Right cardiac atrium (tissue), 5 donors: Measurements from ENCODE around the gene CDC42EP5. TPM values are rescaled to one million over a fixed set of nuclear protein-coding genes. Genes with fewer than 3 reads are reported as not detected.
A peak's percentile ranks its signal among the peaks of the same experiment; 100 is the strongest.
"Not testable (repeated sequence)": the region's sequence is repeated elsewhere in the genome, so short reads cannot be mapped to it uniquely, and the experiment has no call there.

Experiments used
- ATAC-seq, 2 donors: fragments of 200-7000 bp; cut with Tn5 transposase; one replicate each; pipeline versions ENCODE4 v1.8.0 to v1.9.1; 2020; ENCODE audit warnings: moderate library complexity in 2 of 2, mild to moderate bottlenecking in 1 of 2
- DNase-seq, 3 donors: peaks; one replicate each; pipeline ENCODE4 v3.0.0-alpha.2; 2020
- H3K27ac ChIP-seq: one replicate; pipeline ENCODE4 v1.5.1; 2013; ENCODE audit warnings: mild to moderate bottlenecking, low read length, control low read depth, moderate library complexity
- H3K27me3 ChIP-seq: one replicate; pipeline ENCODE4 v1.6.1; 2013; ENCODE audit not compliant: control insufficient read depth, insufficient read depth
- H3K4me1 ChIP-seq: one replicate; pipeline ENCODE4 v1.6.1; 2013; ENCODE audit warnings: low read length; ENCODE audit not compliant: control insufficient read depth, insufficient read depth
- H3K4me3 ChIP-seq: one replicate; pipeline ENCODE4 v1.5.1; 2013; ENCODE audit warnings: low read length, control low read depth
- H3K9me3 ChIP-seq: one replicate; pipeline ENCODE4 v1.6.1; 2013; ENCODE audit warnings: low read length; ENCODE audit not compliant: control insufficient read depth
- WGBS: extraction: QIAGEN DNeasy Blood & Tissue Kit; methylation state at CpG from one replicate; pipeline ENCODE4 v1.1.7; 2013; 5-methylcytosine and 5-hydroxymethylcytosine counted together
- intact Hi-C, 4 donors: fragments of 100-400 bp; cut with DNase I; formaldehyde crosslinking; loops; one replicate each; pipeline versions ENCODE4 v1.11.0 to v1.14.0; 2022 to 2023
- polyA plus RNA-seq: library from polyadenylated mRNA; stranded (reverse); fragments of 200-250 nt; gene quantifications from one replicate; pipeline ENCODE4 v1.2.3, GENCODE V29; 2013
- total RNA-seq, 4 donors: library from RNA; stranded (reverse); fragmentation: NEBNext Ultra II Directional; extraction: Animal tissue kit (Norgen Biotek cat#: 25700); gene quantifications; one replicate each; pipeline ENCODE4 v1.2.1, GENCODE V29; 2021
- donor health status: healthy with polysubstance abuse.
- donor health status: DM: no; HTN: yes; CAD: no.
- donor health status: DM: no; HTN: no; CAD: no.
- donor health status: DM: no; HTN: yes; CAD: no; lungs with severe emphysema.
- donor health status: DM: yes; HTN: yes; CAD: no.

CDC42EP5 gene
- total and polyA plus RNA-seq, 5 donors, result 10.4 to 22.5 (median 12.4) TPM

DNA sequence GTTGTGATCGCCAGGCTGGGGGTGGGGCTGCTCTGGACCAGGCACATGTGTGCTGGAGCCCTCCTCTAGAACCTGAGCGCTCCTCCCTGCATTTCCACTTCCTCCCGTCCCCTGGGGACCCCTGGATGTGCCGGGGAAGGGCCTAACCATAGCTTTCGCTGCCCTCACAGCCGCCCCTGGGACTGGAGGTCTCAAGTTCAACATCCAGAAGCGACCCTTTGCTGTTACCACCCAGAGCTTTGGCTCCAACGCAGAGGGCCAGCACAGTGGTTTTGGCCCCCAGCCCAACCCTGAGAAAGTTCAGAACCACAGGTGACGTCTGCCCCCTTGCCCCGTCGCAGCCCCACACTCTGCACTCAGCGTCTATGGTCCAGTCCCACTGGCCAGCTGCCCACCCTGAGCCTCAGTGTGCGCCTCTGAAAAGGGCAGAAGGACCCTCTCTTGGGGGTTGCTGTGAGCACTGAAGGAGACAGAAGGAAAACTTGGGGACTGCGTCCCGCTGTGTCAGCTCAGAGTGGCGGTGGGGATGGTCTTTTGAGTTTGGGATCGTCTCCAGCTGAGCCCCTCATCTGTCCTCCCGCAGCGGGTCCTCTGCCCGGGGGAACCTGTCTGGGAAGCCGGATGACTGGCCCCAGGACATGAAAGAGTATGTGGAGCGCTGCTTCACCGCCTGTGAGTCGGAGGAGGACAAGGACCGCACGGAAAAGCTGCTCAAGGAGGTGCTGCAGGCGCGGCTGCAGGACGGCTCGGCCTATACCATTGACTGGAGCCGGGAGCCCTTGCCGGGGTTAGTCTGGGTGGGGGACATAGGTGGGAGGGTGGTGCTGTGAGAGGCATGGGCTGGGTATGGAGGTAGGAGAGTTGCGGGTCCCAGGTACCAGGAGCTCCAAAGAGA is 18.1 kb downstream of the CDC42EP5 start:
- Histone ChIP-seq H3K4me3 (no peak overlapping the region), H3K4me1 (peaks cover 4% of the 10 kb centered on the region), H3K9me3 (no peaks in the 10 kb centered on the region), H3K27ac (no peak overlapping the region), H3K27me3 (no peaks in the 10 kb centered on the region)
- ATAC-seq (no peak), DNase-seq (peak in 1 of 3 donors; percentile 58)
- intact Hi-C loops, result no loop called here
- WGBS, result 89% methylated on average over 33 of the region's 33 CpGs

DNA sequence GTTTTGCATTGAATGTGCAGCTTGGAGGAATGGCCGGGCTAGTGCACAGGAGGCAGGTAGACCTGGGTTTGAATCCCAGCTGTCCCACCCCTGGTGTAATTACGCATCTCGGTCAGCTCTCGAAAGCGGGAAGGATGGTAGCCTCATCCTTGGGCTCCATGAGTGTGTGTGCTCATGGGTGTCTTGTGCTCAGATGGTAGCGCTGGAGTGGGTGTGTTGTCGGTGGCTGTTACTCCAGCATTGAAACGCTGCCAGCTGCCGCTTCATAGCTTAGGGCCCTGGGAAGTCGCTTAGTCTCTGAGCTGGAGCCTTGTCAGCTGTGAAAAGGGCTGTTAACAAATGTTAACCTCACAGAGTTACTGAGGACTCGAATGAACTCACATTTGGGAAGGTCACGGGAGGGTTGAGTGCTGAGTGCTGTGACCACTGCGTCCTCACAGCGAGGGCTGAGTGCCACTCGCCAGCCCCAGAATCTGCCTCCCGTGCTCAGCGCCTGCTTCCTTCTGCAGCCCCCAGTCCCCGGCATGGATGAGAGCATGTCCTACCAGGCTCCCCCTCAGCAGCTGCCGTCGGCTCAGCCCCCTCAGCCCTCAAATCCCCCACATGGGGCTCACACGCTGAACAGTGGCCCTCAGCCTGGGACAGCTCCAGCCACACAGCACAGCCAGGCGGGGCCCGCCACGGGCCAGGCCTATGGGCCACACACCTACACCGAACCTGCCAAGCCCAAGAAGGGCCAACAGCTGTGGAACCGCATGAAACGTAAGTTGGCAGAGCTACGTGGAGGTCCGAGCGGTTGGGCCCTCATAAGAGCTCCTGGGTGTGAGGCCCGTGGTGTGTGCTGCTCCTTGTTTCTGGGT is 18.9 kb downstream of the CDC42EP5 start:
- intact Hi-C loops, result no loop called here
- peaks cover 4% of the 10 kb centered on the region for H3K4me1 ChIP-seq

DNA sequence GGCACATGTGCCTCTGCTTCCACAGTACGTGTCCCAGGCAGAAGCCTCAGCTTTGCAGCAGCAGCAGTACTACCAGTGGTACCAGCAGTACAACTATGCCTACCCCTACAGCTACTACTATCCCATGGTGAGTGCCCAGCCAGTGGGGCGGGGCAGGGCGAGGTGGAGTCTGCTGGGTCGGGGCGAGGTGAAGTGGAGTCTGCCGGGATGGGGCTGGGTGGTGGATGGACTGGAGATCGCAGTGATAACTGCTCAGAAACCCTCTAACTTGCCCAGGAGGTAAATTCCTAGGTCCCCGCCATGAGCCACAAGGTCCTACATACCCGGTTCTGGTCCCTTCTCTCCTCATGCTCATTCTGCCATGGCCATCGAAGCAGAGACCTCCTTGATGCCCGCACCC is 20.5 kb downstream of the CDC42EP5 start:
- peaks cover 4% of the 10 kb centered on the region for H3K4me1 ChIP-seq
- 92% methylated on average over 11 of the region's 11 CpGs for WGBS
- intact Hi-C loops, result no loop called here

More for the DNA sequence above, 18.9 kb downstream of the CDC42EP5 start:
- 88% methylated on average over 31 of the region's 31 CpGs for WGBS
- ATAC-seq (no peak), DNase-seq (peak in 1 of 3 donors; percentile 51)
- H3K27ac ChIP-seq, result no peak overlapping the region
- no peaks in the 10 kb centered on the region for H3K27me3 ChIP-seq
- no peaks in the 10 kb centered on the region for H3K9me3 ChIP-seq
- H3K4me3 ChIP-seq, result no peak overlapping the region

DNA sequence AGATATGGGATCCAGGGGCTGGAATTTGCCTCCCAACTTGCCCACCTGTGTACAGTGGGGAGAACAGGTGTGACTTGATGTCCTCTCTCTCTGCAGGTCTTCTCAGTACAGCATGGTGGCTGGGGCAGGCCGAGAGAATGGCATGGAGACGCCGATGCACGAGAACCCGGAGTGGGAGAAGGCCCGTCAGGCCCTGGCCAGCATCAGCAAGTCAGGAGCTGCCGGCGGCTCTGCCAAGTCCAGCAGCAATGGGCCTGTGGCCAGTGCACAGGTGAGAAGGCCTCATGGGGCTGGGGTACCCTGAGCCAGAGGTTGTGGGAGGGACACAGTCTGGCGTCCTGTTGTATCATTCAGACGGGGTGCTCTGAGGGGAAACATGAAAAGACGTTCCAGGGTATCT is 21.1 kb downstream of the CDC42EP5 start:
- H3K4me1 ChIP-seq, result peaks cover 4% of the 10 kb centered on the region
- intact Hi-C loops, result no loop called here
- H3K4me3 ChIP-seq, result no peak overlapping the region
- DNase-seq, result peak in 1 of 3 donors; percentile 44
- no peak overlapping the region for H3K27ac ChIP-seq
- H3K9me3 ChIP-seq, result no peaks in the 10 kb centered on the region
- no peaks in the 10 kb centered on the region for H3K27me3 ChIP-seq
- WGBS, result 85% methylated on average over 11 of the region's 11 CpGs
- ATAC-seq, result no peak

More for the DNA sequence above, 20.5 kb downstream of the CDC42EP5 start:
- ATAC-seq (no peak), DNase-seq (peak in 1 of 3 donors; percentile 38)
- no peak overlapping the region for H3K4me3 ChIP-seq
- no peaks in the 10 kb centered on the region for H3K9me3 ChIP-seq
- no peaks in the 10 kb centered on the region for H3K27me3 ChIP-seq
- no peak overlapping the region for H3K27ac ChIP-seq

DNA sequence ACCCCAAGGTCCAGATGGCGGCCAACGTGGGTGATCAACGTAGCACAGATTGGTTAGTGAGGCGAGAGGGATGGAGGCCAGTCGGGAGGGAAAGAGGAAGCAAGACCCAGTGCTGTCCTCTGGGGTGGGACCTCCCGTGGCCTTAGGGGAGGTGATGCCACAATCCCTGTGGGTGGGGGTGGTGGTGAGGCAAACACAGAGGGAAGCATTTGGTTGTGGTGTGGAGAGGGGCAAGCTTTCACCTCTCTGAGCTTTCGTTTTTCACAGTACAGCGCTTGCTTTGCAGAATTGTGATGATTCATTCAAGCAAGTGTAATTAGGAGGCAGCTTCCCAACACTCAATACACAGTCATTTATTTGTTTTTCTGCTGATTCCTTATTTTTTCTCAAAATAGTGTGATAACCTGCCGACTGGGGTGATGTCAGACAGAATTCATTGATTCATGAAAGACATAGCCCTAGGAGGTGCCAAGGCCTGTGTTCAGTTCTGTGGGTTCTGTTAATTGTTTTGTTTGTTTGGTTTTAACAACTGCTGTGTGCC is 21.7 kb downstream of the CDC42EP5 start:
- WGBS, result 58% methylated on average over 9 of the region's 9 CpGs
- peak in 1 of 3 donors; percentile 27 for DNase-seq
- no peak for ATAC-seq
- Histone ChIP-seq H3K9me3 (no peaks in the 10 kb centered on the region), H3K27ac (no peak overlapping the region), H3K27me3 (no peaks in the 10 kb centered on the region), H3K4me1 (peaks cover 4% of the 10 kb centered on the region), H3K4me3 (no peak overlapping the region)
- intact Hi-C loops, result no loop called here

DNA sequence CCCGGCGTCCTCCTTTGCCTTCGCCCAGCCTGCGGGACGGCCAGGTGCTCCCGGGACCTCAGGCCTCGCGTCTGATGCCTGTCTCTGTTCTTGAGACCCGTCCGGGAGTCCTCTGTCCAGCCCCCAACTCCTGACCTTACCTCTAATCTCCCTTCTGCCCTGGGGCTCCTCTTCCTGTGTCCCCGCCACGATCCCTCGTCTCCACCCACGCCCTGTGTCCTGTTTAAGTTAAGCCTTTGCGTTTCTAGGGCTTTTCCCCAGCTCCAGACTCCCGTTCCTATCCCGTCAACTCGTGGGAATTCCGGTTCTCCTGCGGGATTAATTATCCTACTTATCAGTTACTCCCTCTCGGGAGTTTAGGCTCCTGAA is 23.4 kb downstream of the CDC42EP5 start:
- under 1% methylated on average over 21 of the region's 21 CpGs for WGBS
- DNase-seq (no peak), ATAC-seq (no peak)
- H3K27me3 ChIP-seq, result no peaks in the 10 kb centered on the region
- intact Hi-C loops, result no loop called here
- peak overlapping the region; percentile 78 for H3K4me3 ChIP-seq
- H3K9me3 ChIP-seq, result no peaks in the 10 kb centered on the region
- H3K4me1 ChIP-seq, result peaks cover 4% of the 10 kb centered on the region
- H3K27ac ChIP-seq, result peak overlapping the region; percentile 93

DNA sequence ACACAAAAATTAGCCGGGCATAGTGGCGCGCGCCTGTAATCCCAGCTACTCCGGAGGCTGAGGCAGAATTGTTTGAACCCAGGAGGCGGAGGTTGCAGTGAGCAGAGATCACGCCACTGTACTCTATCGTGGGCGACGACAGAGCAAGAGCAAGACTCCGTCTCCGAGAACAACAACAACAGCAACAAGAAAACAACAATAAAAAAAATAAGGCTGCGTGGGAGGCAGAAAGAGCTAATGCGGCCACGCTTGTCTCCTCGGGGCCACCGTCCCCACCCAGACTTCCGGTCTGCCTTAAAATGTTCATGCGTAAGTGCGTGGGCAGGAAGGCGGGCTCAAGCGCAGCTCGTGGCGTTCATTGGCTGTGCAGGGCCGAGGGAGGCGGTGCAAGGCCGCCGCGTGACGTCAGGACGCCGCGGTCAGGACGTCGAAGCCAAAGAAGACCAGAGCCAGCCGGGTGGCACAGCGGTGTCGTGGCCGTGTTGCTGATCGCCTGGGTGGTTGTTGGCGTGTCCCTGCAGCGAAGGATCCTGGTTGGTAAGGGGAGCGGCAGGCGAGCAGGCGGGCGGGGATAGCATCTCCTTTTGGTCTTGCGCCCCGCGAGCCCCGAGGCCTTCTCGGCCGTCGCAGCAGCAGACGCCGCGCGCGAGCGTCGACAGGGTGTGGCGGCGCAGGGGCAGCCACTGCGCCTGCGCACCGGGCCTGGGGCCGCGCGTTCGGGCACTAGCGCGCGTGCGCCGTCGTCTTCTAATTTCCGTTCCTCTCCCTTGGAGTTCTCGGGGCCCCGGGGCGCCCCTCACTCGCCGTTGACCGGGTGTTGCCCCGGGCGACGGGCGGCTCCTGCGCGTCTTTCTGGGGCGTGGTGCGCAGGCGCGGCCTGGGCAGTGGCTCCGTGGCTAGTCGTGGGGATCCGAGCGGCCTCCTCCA is 24.1 kb downstream of the CDC42EP5 start, which contains the start of gene LENG8:
LENG8 (plus strand) TSS at position 426 of the 927 bp plus-strand sequence. CDS start 2,146 bp downstream, outside the sequence.
- Histone ChIP-seq H3K27ac (peak within 1 kb of the TSS; percentile 93), H3K27me3 (no peaks in the 10 kb centered on the region), H3K4me3 (peak within 1 kb of the TSS; percentile 78), H3K4me1 (peaks cover 4% of the 10 kb centered on the region), H3K9me3 (no peaks in the 10 kb centered on the region)
- intact Hi-C loops, result no loop called here
- peak; percentile 98 to 100 (median 99) for DNase-seq
- peak; percentile 98 for ATAC-seq
- under 1% methylated on average over 96 of the region's 96 CpGs for WGBS

DNA sequence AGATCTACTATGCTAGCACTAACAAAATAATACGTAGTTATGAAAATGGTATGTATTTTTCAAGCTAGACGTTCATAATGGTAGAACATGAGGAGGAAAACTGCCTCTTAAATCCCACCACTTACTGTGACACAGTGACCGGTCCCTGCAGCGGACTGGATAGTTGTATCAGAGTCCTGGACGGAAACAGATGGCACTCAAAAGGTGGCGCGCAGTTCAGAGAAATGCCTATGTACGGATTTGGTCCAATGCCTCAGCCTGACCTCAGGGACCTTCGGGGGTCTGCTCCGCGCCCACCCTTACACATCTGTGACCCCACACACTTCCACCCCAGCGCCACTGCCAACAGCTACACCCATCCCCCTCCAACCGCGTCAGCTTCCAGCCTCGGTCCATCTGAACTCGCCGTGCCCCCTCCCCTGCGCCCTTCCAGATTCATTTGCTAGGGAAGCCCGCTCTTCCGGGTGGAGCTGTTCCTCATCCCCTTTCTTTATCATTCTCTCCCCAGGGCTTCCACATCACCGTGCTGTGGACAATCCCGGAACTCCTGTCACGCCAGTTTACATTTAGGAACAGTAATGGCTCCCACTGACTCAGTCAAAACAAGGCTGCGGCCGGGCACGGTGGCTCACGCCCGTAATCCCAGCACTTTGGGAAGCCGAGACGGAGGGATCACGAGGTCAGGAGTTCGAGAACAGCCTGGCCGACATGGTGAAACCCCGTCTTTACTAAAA is 24.9 kb downstream of the CDC42EP5 start:
- peak overlapping the region; percentile 70 for H3K27ac ChIP-seq
- no peaks in the 10 kb centered on the region for H3K9me3 ChIP-seq
- intact Hi-C loops, result no loop called here
- no peaks in the 10 kb centered on the region for H3K27me3 ChIP-seq
- WGBS, result under 1% methylated on average over 34 of the region's 34 CpGs
- peaks cover 4% of the 10 kb centered on the region for H3K4me1 ChIP-seq
- peak; percentile 32 to 46 for ATAC-seq
- peak overlapping the region; percentile 59 for H3K4me3 ChIP-seq
- peak; percentile 67 to 85 (median 85) for DNase-seq

DNA sequence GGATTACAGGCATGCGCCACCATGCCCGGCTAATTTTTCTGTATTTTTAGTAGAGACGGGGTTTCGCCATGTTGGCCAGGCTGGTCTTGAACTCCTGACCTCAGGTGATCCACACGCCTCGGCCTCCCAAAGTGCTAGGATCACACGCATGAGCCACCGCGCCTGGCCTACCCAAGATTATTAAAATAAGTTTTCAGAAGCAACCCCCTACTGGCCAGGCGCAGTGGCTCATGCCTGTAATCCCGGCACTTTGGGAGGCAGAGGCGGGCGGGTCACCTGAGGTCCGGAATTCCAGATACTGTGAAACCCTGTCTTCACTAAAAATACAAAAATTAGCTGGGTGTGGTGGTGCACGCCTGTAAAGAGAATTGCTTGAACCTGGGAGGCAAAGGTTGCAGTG is 26.7 kb downstream of the CDC42EP5 start:
- H3K27ac ChIP-seq, intact Hi-C loops, H3K27me3 ChIP-seq, H3K9me3 ChIP-seq, H3K4me3 ChIP-seq, ATAC-seq, H3K4me1 ChIP-seq: not testable (repeated sequence)
- 91% methylated on average over 15 of the region's 15 CpGs for WGBS
- peak in 1 of 3 donors; percentile 8 for DNase-seq
